Neural progenitor cell (in vitro differentiated cells): ENCODE measurements around the gene GMDS.

ENCODE experiments used
- EZH2 ChIP-seq: fragments of 200-600 bp; sonication (generic); IDR thresholded peaks from 2 replicates; pipeline ENCODE4 v1.6.1; 2017; ENCODE audit warnings: antibody characterized with exemption, mild to moderate bottlenecking, moderate library complexity
- EZH2phosphoT487 ChIP-seq: fragments of 200-600 bp; sonication (generic); IDR thresholded peaks from 2 replicates; pipeline ENCODE4 v1.6.1; 2017; ENCODE audit warnings: antibody characterized with exemption
- TF ChIP-seq, protein P1 (sequence below): fragments of 200-600 bp; sonication (generic); IDR thresholded peaks from 2 replicates; pipeline ENCODE4 v1.5.1; 2017; ENCODE audit warnings: antibody characterized with exemption, mild to moderate bottlenecking

DNA sequence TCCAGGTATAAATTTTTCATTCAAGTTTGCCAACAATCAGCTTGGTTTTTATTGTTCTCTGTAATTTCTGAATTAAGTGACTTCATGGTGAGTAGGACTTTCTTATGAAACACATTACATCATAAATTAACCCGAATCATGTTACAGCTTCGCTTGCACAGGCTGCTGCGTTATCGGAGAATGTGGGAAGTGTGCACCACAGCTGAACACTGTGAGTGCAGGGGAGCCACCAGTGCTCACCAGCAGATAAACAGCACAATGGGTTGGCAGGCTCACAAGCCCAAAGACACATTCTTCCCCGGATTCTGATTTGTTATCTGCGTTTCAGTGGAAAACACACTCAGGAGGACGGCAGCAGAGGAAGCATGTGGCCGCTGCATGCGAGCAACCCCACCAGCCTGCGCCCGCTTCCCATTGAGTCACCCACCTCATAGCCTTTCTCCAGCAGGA lies 121.1 kb downstream of the GMDS start:
- TF ChIP-seq, protein P1, sequence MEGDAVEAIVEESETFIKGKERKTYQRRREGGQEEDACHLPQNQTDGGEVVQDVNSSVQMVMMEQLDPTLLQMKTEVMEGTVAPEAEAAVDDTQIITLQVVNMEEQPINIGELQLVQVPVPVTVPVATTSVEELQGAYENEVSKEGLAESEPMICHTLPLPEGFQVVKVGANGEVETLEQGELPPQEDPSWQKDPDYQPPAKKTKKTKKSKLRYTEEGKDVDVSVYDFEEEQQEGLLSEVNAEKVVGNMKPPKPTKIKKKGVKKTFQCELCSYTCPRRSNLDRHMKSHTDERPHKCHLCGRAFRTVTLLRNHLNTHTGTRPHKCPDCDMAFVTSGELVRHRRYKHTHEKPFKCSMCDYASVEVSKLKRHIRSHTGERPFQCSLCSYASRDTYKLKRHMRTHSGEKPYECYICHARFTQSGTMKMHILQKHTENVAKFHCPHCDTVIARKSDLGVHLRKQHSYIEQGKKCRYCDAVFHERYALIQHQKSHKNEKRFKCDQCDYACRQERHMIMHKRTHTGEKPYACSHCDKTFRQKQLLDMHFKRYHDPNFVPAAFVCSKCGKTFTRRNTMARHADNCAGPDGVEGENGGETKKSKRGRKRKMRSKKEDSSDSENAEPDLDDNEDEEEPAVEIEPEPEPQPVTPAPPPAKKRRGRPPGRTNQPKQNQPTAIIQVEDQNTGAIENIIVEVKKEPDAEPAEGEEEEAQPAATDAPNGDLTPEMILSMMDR, result no peak
- TF ChIP-seq EZH2phosphoT487 (no peak), EZH2 (no peak)
